NCI-H2029 (cell line): ENCODE measurements around the gene EPS8.
"Not testable (repeated sequence)": the region's sequence is repeated elsewhere in the genome, so short reads cannot be mapped to it uniquely, and the experiment has no call there.

Source experiments
- DNase-seq: peaks from one replicate; lab custom pipeline; 2025; lab: John Stamatoyannopoulos, UW

Gene EPS8

DNA sequence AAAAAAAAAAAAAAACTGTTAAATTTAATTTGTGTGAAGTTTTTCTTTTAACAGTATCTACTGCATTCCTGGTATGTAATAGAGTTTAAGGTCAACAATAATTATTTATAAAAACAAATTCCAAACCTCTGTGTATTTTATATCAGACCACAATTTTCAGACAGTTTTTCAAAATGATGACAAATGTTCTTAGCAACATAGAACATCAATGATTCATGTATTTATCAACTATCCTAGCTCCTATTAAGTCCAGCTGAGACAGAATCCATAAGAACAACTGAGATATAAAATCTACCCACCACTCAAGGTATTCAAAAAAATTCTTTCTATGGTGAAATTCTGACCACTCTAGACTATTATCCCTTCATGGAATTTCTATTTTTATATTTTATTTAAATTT lies 144.5 kb downstream of the EPS8 start:
- no peak for DNase-seq

DNA sequence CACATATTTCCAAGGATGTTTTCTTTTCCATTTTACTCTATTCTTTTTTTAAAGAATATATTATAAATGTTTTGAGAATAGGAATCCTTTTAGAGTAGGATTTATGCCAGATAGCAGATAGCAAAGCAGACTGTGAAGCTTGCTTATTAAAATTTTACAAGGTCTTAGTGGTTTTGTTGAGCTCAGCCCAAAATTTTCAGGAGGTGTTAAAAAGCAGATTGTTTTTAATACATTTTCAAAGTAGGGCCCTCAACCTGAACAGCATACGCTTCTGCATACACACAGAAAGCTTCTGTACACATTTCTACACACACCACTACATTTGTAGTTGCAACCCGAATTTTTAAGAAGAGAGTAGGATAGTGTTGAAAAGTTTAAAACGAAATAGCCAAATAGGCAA lies 151.0 kb downstream of the EPS8 start:
- no peak for DNase-seq

- no peak for DNase-seq
Measured at GRCh38 chr12:15636060-15636890, 152.9 kb downstream of the EPS8 start.

GRCh38 chr12:15634010-15634683 lies 155.0 kb downstream of the EPS8 start:
- no peak for DNase-seq

DNA sequence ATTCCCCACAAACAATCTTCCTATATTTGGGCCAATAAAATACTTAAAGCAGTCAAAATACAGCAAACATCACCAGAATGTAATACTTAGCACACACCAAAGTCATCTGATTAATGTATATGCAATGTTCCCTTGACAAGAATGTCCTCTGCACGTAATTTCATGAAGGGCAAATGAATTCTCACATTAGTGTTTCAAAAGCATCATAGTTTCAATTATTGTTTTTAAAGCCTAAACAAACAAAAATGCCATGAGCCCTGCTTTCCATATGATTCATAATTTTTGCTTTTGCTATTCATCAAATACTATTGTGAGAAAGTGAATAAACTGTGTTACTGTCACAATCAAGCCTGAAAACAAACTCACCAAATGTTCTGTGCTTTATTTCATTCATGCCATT lies 156.0 kb downstream of the EPS8 start:
- no peak for DNase-seq

- DNase-seq: no peak
Measured at GRCh38 chr12:15632708-15633107, 156.5 kb downstream of the EPS8 start.

- DNase-seq: no peak
Measured at GRCh38 chr12:15631007-15631715, 158.0 kb downstream of the EPS8 start.

DNA sequence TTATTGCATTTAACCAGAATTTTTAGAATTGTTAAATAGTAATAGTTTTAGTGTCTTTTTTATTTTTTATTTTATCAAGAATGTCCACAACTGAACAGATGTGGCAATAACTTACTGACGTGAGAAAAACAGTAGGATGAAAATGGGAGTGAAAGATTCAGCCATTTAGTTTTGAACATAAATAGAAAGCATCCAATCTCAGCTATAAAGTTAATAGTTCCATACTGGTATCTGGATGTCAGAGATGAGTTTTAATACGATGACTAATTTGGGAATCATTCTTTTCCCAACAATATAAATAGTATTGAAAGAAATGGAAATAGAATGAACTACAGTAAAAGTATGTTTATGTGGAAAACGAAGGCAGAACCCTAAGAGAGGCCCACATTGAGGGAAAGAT lies 159.4 kb downstream of the EPS8 start:
- no peak for DNase-seq

DNA sequence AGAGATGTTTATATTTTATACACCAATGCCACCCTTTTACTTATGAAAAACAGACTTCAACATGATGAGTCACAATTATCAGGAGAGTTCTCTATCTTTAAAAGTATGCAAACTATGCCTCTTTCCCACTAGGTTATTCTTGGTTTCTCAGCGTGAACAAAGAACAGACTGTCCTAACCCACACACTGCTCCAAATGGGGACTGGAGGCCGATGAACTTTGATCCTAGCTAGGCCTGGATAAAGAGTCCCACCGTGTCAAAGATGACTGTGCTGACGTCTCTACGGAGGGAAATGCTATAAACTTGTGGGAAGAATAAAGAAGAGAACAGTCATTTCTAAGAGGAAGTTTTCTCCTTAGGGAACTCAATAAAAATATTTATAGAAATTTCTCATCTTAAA lies 160.1 kb downstream of the EPS8 start:
- DNase-seq: no peak

- DNase-seq: no peak
Measured at GRCh38 chr12:15627995-15628945, 160.9 kb downstream of the EPS8 start.

GRCh38 chr12:15625075-15625474 lies 164.1 kb downstream of the EPS8 start:
- DNase-seq: no peak

- DNase-seq: no peak
Measured at GRCh38 chr12:15620741-15621539, 168.2 kb downstream of the EPS8 start.

DNA sequence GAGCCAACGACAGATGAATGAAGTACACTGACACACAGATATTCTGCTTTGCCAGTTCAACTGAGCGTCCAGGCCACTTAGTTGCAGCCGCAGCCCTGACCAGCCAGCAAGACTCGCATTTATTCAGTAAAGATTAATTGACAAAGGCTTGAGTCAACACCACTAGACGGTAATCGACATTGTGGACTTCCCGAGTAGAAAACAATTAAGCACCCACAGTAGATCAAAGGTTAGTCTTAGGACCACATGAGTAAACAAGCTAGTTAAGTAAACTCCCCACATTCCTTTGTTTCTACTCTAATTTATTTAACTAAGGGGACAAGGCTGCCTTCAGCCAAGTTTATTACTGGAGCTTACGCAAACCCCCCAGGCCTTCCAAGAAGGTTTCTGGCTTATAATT lies 172.7 kb downstream of the EPS8 start:
- not testable (repeated sequence) for DNase-seq

DNA sequence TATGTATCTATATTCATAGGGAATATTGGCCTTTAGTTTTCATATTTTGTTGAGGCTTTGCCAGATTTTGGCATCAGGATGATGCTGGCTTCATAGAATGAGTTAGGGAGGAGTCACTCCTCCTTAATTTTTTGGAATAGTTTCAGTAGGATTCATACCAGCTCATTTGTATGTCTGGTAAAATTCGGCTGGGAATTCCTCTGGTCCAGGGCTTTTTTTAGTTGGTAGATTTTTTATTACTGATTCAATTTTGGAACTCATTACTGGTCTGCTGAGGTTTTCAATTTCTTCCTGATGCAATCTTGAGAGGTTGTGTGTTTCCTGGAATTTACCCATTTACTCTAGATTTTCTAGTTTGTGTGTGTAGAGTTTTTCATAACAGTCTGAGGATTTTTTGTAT lies 175.2 kb downstream of the EPS8 start:
- no peak for DNase-seq

- DNase-seq: no peak
Measured at GRCh38 chr12:15608941-15609340, 180.2 kb downstream of the EPS8 start.

- DNase-seq: no peak
Measured at GRCh38 chr12:15608406-15608805, 180.8 kb downstream of the EPS8 start.

- no peak for DNase-seq
Measured at GRCh38 chr12:15605881-15606590, 183.2 kb downstream of the EPS8 start.

- peak; percentile 5 for DNase-seq
Measured at GRCh38 chr12:15603474-15604085, 185.6 kb downstream of the EPS8 start.

DNA sequence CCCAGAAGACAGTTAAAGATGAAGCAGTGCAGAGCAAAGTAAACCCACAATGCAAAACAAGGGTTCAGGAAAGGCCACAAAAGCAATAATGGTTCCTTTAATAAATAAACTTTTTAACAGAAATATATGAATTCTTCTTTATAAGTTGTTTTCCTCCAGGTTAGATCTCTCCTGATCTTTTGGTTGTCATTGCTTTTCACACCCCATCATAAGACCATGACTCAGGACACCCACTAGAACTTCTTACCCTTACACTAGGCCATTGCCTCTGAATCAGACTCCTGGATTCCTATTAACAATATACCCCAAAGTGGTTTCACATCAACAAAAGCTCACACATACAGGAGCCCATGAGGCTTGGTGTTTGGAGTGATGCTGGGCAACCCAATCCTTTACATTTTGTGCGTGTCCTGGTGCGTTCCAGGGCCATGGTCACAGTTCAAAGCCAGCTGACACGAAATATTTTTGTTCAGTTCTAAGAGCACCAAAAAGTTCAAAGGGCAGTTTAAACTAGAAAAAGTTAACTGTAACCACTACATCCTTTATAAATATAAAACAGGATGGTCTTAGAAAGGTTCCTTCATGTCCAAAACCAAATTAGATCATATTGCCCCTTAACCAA lies 187.0 kb downstream of the EPS8 start:
- DNase-seq: no peak
